ENCODE results near the gene TMIGD1.

Gene TMIGD1

DNA sequence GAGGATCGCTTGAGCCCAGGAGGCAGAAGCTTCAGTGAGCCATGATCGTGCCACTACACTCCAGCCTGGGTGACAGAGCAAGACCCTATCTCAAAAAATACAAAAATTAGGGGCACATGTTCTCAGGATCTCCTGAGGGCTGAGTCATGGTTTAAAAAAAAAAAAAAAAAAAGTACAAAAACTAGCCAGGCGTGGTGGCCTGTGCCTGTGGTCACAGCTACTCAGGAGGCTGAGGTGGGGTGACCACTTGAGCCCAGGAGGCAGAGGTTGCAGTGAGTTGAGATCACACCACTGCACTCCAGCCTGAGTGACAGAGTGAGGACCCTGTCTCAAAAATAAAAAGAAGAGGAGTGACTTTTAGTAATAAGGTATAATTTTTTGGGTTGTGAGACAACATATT, 59.0 kb downstream of the TMIGD1 start:
- Histone ChIP-seq H3K27ac (no peak overlapping the region), H3K4me3 (no peak overlapping the region)
- DNase-seq (ENCODE audit: low spot score) = no peak
- TF ChIP-seq CTCF (IDR thresholded peaks at IDR 0.05) = no peak

- DNase-seq (ENCODE audit: low spot score) = no peak
- Histone ChIP-seq H3K27ac (no peak overlapping the region), H3K4me3 (no peak overlapping the region)
- TF ChIP-seq CTCF (IDR thresholded peaks at IDR 0.05) = no peak
Measured at GRCh38 chr17:30273373-30273772, 60.5 kb downstream of the TMIGD1 start.

DNA sequence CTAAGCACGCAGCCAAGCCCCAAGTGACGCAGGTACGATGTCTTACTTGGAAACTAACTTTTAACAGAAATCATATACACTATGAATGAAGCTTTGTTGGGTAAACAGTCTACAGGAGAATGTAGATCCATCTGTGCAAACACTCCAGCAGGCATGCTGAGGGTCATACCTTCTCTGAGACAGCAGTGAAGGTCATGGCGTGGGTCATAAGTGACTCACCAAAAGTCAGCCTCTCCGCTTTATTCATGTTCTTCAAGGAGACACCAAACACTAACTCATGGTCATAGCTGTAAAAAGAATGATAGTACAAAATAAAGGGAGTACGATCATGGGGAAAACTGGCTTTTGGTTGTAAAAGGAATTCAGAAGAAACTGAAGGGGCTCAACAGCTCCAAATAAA, 62.8 kb downstream of the TMIGD1 start:
- no peak for TF ChIP-seq CTCF (IDR thresholded peaks at IDR 0.05)
- H3K27ac ChIP-seq = no peak overlapping the region
- DNase-seq (ENCODE audit: low spot score) = no peak
- no peak overlapping the region for H3K4me3 ChIP-seq

DNA sequence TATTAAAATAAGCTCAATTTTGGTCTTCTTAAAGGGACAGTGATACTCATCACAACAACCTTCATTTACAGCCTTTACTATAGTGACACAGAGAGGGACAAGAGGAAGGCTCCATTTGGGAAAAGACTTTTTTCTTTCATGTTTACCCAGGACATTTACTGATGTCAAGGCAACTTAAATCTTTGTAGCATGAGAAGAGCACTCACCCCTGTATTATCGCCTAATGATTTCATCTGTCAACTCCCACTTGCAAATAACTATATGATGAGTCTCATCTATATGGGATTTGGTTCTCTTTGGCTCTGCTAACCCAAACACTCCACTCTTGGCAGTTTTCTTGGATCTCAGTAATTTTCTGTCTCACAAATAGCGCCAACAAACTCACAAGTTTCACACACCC, 66.2 kb downstream of the TMIGD1 start:
- Histone ChIP-seq H3K27ac (no peak overlapping the region), H3K4me3 (no peak overlapping the region)
- DNase-seq (ENCODE audit: low spot score) = no peak
- no peak for TF ChIP-seq CTCF (IDR thresholded peaks at IDR 0.05)
